GM12875 (cell line): Measurements from ENCODE around the gene MIER1.

Experiments
- H3K4me3 ChIP-seq: one replicate; pipeline ENCODE4 v1.5.1; 2011; ENCODE audit warnings: low read depth, low read length, control low read depth
- TF ChIP-seq, protein P1 (sequence below): IDR thresholded peaks from 2 replicates; pipeline ENCODE4 v1.5.1; 2011; ENCODE audit warnings: low read depth, mild to moderate bottlenecking, control low read depth, inconsistent platforms, low read length, moderate library complexity, borderline replicate concordance; ENCODE audit not compliant: insufficient read depth

MIER1 gene

GRCh38 chr1:67009792-67010191 is 85.0 kb downstream of the MIER1 start:
- H3K4me3 ChIP-seq, result no peak overlapping the region
- TF ChIP-seq, protein P1, sequence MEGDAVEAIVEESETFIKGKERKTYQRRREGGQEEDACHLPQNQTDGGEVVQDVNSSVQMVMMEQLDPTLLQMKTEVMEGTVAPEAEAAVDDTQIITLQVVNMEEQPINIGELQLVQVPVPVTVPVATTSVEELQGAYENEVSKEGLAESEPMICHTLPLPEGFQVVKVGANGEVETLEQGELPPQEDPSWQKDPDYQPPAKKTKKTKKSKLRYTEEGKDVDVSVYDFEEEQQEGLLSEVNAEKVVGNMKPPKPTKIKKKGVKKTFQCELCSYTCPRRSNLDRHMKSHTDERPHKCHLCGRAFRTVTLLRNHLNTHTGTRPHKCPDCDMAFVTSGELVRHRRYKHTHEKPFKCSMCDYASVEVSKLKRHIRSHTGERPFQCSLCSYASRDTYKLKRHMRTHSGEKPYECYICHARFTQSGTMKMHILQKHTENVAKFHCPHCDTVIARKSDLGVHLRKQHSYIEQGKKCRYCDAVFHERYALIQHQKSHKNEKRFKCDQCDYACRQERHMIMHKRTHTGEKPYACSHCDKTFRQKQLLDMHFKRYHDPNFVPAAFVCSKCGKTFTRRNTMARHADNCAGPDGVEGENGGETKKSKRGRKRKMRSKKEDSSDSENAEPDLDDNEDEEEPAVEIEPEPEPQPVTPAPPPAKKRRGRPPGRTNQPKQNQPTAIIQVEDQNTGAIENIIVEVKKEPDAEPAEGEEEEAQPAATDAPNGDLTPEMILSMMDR, result no peak

- TF ChIP-seq, protein P1, result no peak
- no peak overlapping the region for H3K4me3 ChIP-seq
Observed at GRCh38 chr1:67013573-67013972, 88.8 kb downstream of the MIER1 start.

GRCh38 chr1:67018574-67018973 is 93.8 kb downstream of the MIER1 start:
- TF ChIP-seq, protein P1, result no peak
- no peak overlapping the region for H3K4me3 ChIP-seq

DNA sequence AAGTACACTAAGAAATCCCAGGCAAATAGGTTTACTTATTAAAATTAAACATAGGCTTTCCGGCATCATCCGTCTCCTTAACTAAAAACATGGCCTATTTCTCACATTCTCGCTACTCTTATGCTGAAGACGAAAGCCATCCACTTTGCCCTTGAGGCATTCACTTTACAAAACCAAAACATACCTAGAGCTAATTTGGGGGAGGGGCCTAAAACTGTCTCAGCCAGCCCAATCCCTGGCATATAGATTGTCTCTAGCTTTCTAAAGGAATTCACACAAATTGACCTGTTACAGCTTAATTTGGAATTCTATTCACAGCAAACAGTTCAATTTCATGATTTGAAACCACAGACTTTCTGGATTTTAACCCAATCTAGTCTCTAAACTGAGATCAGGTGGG is 94.3 kb downstream of the MIER1 start:
- H3K4me3 ChIP-seq, result no peak overlapping the region
- TF ChIP-seq, protein P1, result no peak

GRCh38 chr1:67019600-67020136 is 94.9 kb downstream of the MIER1 start:
- no peak overlapping the region for H3K4me3 ChIP-seq
- TF ChIP-seq, protein P1, result no peak

DNA sequence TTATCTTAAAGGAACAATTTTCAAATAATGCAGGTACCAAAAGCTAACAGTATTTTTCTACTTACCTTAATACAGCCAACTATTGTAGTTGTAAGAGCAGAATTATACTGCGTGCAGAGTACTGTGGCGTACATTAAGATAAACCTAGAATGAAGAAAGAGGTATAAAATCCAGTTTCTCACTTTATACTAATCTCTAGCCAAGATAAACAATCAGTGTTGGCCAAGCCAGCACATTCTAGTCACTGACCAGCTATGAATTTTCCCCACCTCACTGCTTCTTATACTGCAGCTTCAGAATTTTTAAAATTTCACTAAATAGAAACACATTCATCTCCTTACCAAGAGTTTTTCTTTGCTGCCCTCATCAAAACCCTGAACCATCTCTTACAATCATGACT is 95.5 kb downstream of the MIER1 start:
- TF ChIP-seq, protein P1, result no peak
- H3K4me3 ChIP-seq, result no peak overlapping the region

DNA sequence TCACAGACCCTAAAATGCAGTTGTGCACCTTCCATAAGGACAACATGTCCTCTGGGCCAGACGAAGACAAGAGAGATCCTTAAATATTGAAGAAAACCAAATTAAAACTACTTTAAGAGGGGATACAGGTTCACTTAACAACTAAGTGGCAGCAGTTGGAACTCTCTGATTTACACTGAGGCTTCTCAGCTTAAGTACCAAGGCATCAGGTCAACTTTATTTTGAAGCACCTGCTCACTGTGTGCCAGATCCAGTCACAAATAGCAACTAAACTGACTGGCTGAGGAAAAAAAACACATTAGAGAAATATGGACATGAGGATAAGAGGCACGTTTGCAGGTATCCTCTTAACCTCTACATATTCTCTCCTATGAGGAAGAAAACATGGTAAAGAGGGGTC is 96.0 kb downstream of the MIER1 start:
- H3K4me3 ChIP-seq, result no peak overlapping the region
- TF ChIP-seq, protein P1, result no peak
